A549 (cell line): ENCODE data around the gene ZFP36L1.

Source experiments
- CTCF ChIP-seq: fragments of >200 bp; sonication (Bioruptor Twin); formaldehyde crosslinking; IDR thresholded peaks from 3 replicates; pipeline ENCODE4 v1.5.1; 2016
- EHMT2 ChIP-seq: fragments of 200-600 bp; sonication (generic); IDR thresholded peaks from 2 replicates; pipeline ENCODE4 v1.6.1; 2016; ENCODE audit warnings: antibody characterized with exemption, low read depth, mild to moderate bottlenecking, moderate library complexity
- FOSB ChIP-seq: fragments of 250-450 bp; sonication (Bioruptor Pico); IDR thresholded peaks from 2 replicates; pipeline ENCODE4 v1.5.0; 2020; ENCODE audit warnings: mild to moderate bottlenecking, moderate library complexity
- JUN ChIP-seq, 2 experiments: fragments of >200 bp; sonication (Bioruptor Twin); formaldehyde crosslinking; IDR thresholded peaks; 2 replicates in 1 of 2; 3 replicates in 1 of 2; pipeline ENCODE4 v1.6.1; 2016 to 2017
- POLR2A ChIP-seq: IDR thresholded peaks from 2 replicates; pipeline ENCODE4 v1.6.1; 2012; ENCODE audit warnings: mild to moderate bottlenecking, low read length
- SREBF2 ChIP-seq: fragments of 450-650 bp; IDR thresholded peaks from 2 replicates; pipeline ENCODE4 v1.6.1; 2014; ENCODE audit warnings: mild to moderate bottlenecking, moderate library complexity

- TF ChIP-seq CTCF (no peak), EHMT2 (no peak), POLR2A (no peak), SREBF2 (no peak), JUN (IDR thresholded peaks at IDR 0.05) (no peak), FOSB (CRISPR knock-in tag) (no peak)
Observed at GRCh38 chr14:68775614-68776126, 17.2 kb downstream of the ZFP36L1 start.
